ENCODE results near the gene LDLRAD1.
"Not testable (repeated sequence)": the region's sequence is repeated elsewhere in the genome, so short reads cannot be mapped to it uniquely, and the experiment has no call there.

The LDLRAD1 gene

GRCh38 chr1:54002544-54003248, 15.3 kb downstream of the LDLRAD1 start:
- TF ChIP-seq CTCF (IDR thresholded peaks at IDR 0.05; ENCODE audit: borderline replicate concordance, insufficient read depth, low read depth, low read length) = no peak
- H3K4me3 ChIP-seq (ENCODE audit: low read depth, low read length) = no peak overlapping the region

GRCh38 chr1:54001591-54001990, 16.4 kb downstream of the LDLRAD1 start:
- TF ChIP-seq CTCF (IDR thresholded peaks at IDR 0.05; ENCODE audit: borderline replicate concordance, insufficient read depth, low read depth, low read length) = no peak

GRCh38 chr1:53999920-54000319, 18.1 kb downstream of the LDLRAD1 start:
- no peak overlapping the region for H3K4me3 ChIP-seq (ENCODE audit: low read depth, low read length)
- no peak for TF ChIP-seq CTCF (IDR thresholded peaks at IDR 0.05; ENCODE audit: borderline replicate concordance, insufficient read depth, low read depth, low read length)

More at GRCh38 chr1:54001591-54001990, 16.4 kb downstream of the LDLRAD1 start:
- H3K4me3 ChIP-seq (ENCODE audit: low read depth, low read length) = no peak overlapping the region

- no peak for TF ChIP-seq CTCF (IDR thresholded peaks at IDR 0.05; ENCODE audit: borderline replicate concordance, insufficient read depth, low read depth, low read length)
- H3K4me3 ChIP-seq (ENCODE audit: low read depth, low read length) = no peak overlapping the region
Observed at GRCh38 chr1:53998223-53998622, 19.8 kb downstream of the LDLRAD1 start.

GRCh38 chr1:53995683-53996082, 22.3 kb downstream of the LDLRAD1 start:
- TF ChIP-seq CTCF (IDR thresholded peaks at IDR 0.05; ENCODE audit: borderline replicate concordance, insufficient read depth, low read depth, low read length) = no peak

GRCh38 chr1:53994516-53994915, 23.5 kb downstream of the LDLRAD1 start:
- H3K4me3 ChIP-seq (ENCODE audit: low read depth, low read length) = not testable (repeated sequence)

More at GRCh38 chr1:53995683-53996082, 22.3 kb downstream of the LDLRAD1 start:
- H3K4me3 ChIP-seq (ENCODE audit: low read depth, low read length) = no peak overlapping the region

- TF ChIP-seq CTCF (IDR thresholded peaks at IDR 0.05; ENCODE audit: borderline replicate concordance, insufficient read depth, low read depth, low read length) = no peak
- no peak overlapping the region for H3K4me3 ChIP-seq (ENCODE audit: low read depth, low read length)
Observed at GRCh38 chr1:53992085-53992874, 25.7 kb downstream of the LDLRAD1 start.

All from GM12875 (cell line).